ENCODE results near the gene CNTD1.
"Not testable (repeated sequence)": the region's sequence is repeated elsewhere in the genome, so short reads cannot be mapped to it uniquely, and the experiment has no call there.

Gene CNTD1, protein sequence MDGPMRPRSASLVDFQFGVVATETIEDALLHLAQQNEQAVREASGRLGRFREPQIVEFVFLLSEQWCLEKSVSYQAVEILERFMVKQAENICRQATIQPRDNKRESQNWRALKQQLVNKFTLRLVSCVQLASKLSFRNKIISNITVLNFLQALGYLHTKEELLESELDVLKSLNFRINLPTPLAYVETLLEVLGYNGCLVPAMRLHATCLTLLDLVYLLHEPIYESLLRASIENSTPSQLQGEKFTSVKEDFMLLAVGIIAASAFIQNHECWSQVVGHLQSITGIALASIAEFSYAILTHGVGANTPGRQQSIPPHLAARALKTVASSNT

DNA sequence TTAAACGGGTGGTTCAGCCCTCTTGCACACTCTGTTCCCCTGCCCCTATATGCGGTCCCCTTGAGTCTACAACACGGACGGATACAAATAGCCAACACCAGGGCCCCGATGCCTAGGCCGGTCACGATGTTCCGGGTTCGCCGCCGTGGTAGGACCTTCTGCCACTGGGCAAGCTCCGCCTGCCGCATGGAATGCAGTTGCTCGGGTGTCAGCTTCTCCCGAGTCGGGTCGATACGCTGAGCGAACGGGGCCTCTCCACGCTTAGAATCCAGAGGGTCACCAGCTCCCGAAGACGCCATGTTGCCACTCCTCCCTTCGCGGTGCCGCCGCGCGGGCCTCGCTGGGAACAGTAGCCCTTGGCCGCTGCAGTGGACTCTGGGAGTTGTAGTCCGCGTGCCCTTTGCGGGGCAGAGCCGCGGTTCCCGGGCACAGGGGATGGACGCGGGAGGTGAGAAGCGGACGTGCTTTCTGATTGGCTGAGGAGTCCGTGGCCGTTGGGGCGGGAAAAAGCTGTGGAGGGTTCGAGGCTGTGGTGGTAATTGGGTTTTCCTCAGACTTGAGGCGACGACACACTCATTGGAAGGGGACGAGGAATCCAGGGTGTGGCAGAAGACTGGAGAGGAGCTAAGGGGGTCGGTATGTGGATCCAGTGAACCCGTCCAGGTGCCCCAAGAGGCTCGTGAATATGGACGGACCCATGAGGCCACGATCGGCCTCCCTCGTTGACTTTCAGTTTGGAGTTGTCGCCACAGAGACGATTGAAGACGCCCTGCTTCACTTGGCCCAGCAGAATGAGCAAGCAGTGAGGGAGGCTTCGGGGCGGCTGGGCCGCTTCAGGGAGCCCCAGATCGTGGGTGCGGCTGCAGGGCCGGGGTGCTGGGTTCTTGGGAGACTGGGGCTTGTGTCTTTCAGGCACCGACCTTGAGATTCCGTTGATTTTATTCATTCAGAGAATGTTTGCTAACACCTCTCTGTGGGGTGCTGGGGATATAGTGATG lies at the start of gene CNTD1, which contains the start of gene COA3:
CNTD1 (plus strand) TSS at position 479 of the 998 bp plus-strand sequence; CDS start at position 686, 207 bp downstream.
COA3 (minus strand) TSS at position 322 of the 998 bp plus-strand sequence; CDS start at position 299, 23 bp downstream.
- DNase-seq = peak; percentile 91

DNA sequence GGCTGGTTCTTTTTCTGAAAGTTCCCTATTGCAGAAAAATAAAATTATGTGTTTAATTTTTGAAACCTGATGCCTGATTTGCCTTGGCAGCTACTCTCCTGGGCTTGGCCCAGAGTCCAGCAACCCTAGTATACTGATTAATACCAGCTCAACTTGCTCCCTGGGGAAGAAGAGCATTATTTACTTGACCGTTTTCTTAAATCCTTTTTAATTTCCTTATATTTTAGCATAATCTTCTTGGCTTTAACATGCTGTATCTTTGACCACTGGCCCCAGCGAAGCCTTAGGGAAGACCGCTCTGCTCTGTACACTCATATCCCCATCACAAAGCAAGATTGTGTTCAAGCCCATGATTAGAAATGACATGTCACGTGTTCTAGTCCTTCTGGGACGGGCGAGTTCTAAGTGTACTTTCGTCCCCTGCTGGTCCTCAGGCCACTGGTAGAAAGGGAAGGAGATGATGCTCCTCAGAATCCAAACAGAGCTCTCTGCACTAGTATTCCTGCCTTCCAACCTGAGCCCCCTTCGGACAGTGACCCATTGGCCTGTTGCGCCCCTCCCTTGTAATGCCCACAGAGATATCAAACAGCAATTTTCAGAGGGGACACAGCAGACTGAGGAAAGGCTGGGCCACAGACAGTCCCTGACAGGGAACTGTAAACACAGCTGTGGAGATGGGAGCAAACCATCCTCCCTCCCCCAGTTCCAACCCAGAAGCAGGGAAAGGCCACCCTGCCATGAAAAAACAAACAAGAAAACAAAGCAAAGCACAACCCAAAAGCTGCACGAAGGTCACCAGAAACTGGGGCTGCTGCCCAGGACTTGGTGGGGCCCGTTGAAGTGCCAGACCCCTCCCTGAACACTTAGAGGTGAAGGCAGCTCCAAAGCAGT lies 49.5 kb upstream of the CNTD1 start:
- DNase-seq = no peak

- no peak for DNase-seq
These were observed 47.8 kb upstream of the CNTD1 start for GRCh38 chr17:42750739-42751344.

GRCh38 chr17:42751628-42752027 lies 47.0 kb upstream of the CNTD1 start:
- DNase-seq = no peak

- no peak for DNase-seq
These were observed 43.9 kb upstream of the CNTD1 start for GRCh38 chr17:42754782-42755181.

GRCh38 chr17:42759982-42760651 lies 38.5 kb upstream of the CNTD1 start:
- no peak for DNase-seq

- peak; percentile 12 for DNase-seq
These were observed 37.7 kb upstream of the CNTD1 start, which contains the start of gene RAMP2 for GRCh38 chr17:42760652-42761581. RAMP2 (plus strand) TSS chr17:42761227; CDS start chr17:42761262, 35 bp downstream.

DNA sequence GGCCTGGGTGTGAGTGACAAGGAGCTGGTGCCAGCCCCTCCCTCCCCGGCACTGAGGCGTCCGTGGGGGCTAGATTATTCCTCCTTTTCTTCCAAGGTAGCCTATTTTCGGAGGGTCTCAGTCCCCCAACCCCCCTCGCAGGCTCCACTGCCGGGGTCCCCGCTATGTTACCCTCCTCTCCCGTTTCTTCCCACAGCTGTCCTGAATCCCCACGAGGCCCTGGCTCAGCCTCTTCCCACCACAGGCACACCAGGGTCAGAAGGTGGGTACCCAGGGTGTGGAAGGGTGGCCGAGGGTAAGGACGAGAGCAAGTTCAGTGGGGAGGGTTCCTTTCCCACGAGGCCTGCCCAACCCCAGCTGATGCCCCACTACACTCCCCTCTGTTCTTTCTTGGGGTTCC lies 37.0 kb upstream of the CNTD1 start:
- DNase-seq = no peak

- DNase-seq = no peak
These were observed 32.5 kb upstream of the CNTD1 start for GRCh38 chr17:42766124-42766523.

GRCh38 chr17:42767512-42767911 lies 31.1 kb upstream of the CNTD1 start:
- DNase-seq = no peak

DNA sequence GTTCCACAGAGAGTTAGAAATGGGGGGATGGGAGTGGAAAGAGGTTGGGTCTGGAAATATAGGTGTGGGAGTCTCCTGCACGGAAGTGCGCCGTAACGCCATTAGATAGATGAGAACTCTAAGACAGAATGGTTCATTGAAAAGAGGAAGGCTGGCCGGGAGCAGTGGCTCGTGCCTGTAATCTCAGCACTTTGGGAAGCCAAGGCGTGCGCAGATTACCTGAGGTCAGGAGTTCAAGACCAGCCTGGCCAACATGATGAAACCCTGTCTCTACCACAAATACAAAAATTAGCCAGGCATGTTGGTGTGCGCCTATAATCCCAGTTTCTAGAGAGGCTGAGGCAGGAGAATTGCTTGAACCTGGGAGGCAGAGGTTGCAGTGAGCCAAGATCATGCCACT lies 30.7 kb upstream of the CNTD1 start:
- DNase-seq = not testable (repeated sequence)

GRCh38 chr17:42769964-42770363 lies 28.7 kb upstream of the CNTD1 start:
- not testable (repeated sequence) for DNase-seq

DNA sequence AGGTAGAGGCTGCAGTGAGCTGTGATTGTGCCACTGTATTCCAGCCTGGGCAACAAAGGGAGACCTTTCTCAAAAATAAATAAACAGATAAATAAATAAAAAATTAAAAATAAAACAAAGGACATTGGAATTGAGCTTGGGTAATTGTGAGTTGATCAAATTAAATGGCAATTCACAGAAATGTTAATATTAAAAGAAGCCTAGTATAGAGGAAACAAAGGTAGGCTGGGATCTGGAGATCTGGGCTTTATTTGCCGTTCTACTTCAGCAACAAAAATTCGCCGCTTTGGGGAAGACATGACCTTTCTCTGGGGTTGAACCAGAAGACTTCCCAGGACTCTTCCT lies 25.7 kb upstream of the CNTD1 start:
- DNase-seq = no peak

- peak; percentile 72 for DNase-seq
These were observed 25.2 kb upstream of the CNTD1 start, which contains the start of gene VPS25 for GRCh38 chr17:42773290-42774035. VPS25 (plus strand) TSS chr17:42773449; CDS start chr17:42773476, 27 bp downstream.

DNA sequence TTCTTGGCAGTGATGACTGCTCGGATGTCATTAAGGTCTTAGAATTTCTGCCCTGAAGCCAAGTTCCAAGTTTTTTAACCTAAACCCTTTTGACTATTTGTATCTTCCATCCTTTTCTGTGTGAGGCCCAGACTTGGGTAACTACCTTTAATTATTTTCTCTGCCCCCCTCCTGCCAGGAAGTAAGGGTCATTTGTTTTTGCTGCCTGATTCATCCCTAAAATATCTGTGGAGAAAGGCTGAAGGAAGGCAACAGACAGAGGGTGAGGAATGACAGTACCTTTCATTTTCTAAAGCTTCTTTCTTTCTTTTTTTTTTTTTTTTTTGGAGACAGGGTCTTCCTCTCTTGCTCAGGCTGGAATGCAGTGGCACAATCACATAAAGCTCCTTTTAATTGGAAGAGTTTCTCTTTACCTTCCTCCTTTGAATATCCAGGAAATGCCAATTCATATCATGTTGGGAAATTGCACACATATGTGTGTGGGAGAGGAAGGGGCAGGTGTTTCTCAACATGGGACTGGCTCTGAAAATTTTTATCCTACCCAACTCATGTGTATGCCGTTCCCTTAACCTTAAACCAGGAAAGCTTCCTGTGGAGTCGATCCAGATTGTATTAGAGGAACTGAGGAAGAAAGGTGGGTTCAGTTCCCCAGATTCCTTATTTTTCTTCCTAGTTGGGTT lies 24.5 kb upstream of the CNTD1 start:
- no peak for DNase-seq

- no peak for DNase-seq
These were observed 23.0 kb upstream of the CNTD1 start for GRCh38 chr17:42775534-42776098.

DNA sequence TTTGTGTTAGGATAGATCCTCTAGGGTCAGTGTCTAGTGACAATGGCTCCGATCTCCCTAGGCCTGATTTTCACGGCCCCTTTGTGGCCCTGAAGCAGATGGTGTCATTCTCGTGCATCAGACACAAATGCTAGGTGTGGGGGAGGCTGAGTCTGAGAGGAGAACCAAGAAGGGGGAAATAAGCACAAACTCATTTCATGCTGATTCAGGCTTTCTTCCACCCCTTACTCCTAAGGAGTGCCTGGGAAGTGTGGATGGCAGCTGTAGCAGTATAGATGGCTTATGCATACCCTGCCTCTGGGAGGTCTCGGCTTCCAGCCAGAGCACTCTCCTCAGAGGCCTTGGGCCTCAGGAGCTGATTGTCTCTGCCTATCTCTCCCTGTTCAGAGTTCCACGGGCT lies 20.1 kb upstream of the CNTD1 start:
- no peak for DNase-seq

DNA sequence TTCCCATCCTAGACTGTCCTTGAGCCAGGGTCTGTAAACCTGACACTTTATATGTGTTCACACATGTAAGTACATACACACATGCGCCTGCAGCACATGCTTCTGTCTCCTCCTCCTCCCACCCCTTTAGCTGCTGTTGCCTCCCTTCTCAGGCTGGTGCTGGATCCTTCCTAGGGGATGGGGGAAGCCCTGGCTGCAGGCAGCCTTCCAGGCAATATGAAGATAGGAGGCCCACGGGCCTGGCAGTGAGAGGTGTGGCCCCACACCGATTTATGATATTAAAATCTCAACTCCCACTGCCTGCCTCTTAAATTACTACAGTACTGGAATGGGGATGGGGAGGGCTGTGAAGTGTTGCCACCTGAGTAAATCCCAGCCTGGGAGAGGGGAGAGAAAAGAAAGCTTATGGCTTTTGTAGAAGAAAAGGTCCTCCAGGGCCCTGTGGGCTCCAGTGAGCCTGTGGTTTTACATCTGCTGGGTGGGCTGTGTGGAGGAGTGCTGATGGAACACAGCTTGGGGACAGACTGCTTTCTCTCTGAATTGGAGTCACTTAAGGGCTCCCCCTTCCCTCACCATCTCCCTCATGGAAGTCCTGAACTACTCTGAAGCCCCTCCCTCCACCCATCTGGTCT lies 19.2 kb upstream of the CNTD1 start:
- DNase-seq = no peak

All from DMS153 (cell line).